Gastrocnemius medialis (tissue), 4 donors: ENCODE data around the gene SNRPF. TPM values are rescaled to one million over a fixed set of nuclear protein-coding genes. Genes with fewer than 3 reads are reported as not detected.

Experiments
- ATAC-seq, 2 donors: fragments of 150-250 bp; one replicate each; pipeline ENCODE4 v1.9.1; 2016
- DNase-seq, 2 donors: peaks; one replicate each; pipeline ENCODE4 v3.0.0-alpha.2; 2019
- H3K27ac ChIP-seq, 4 donors: fragments of 200-600 bp; sonication (generic); 1 replicate in 1 of 4; 2 replicates in 3 of 4; pipeline ENCODE4 v1.5.1; 2016 to 2018; ENCODE audit warnings: mild to moderate bottlenecking in 2 of 4, moderate library complexity in 1 of 4
- H3K27me3 ChIP-seq, 3 donors: fragments of 200-600 bp; sonication (generic) in 2 of 3; 1 replicate in 1 of 3; 2 replicates in 2 of 3; pipeline versions ENCODE4 v1.5.1 to v1.6.0; 2016 to 2019; ENCODE audit warnings: mild to moderate bottlenecking in 1 of 3, moderate library complexity in 1 of 3
- H3K36me3 ChIP-seq, 2 donors: fragments of 200-600 bp; sonication (generic) in 1 of 2; one replicate each; pipeline ENCODE4 v1.5.1; 2017 to 2018
- H3K4me1 ChIP-seq, 2 donors: fragments of 200-600 bp; sonication (generic) in 1 of 2; one replicate each; pipeline ENCODE4 v1.5.1; 2016 to 2017; ENCODE audit warnings: mild to moderate bottlenecking in 2 of 2
- H3K4me3 ChIP-seq, 4 donors: fragments of 200-600 bp; sonication (generic) in 3 of 4; 1 replicate in 1 of 4; 2 replicates in 3 of 4; pipeline ENCODE4 v1.5.1; 2016 to 2019; ENCODE audit warnings: mild to moderate bottlenecking in 2 of 4
- H3K9me3 ChIP-seq, 3 donors: fragments of 200-600 bp; sonication (generic) in 2 of 3; 1 replicate in 1 of 3; 2 replicates in 2 of 3; pipeline ENCODE4 v1.5.1; 2016 to 2019
- CTCF ChIP-seq, 5 experiments: fragments of 450-650 bp in 3 of 5; fragments of 200-600 bp in 2 of 5; sonication (generic) in 2 of 5; IDR thresholded peaks in 4 of 5; conservative IDR thresholded peaks in 1 of 5; 1 replicate in 4 of 5; 2 replicates in 1 of 5; pipeline ENCODE4 v1.5.1; 2016 to 2019; ENCODE audit warnings: antibody characterized with exemption in 5 of 5, mild to moderate bottlenecking in 3 of 5, moderate library complexity in 3 of 5
- POLR2A ChIP-seq, 2 donors: fragments of 450-650 bp; IDR thresholded peaks; one replicate each; pipeline ENCODE4 v1.6.1; 2017; ENCODE audit warnings: antibody characterized with exemption in 2 of 2, mild to moderate bottlenecking in 2 of 2, moderate library complexity in 2 of 2
- in situ Hi-C, 4 donors: fragments of 200-750 bp; cut with MboI; loops; one replicate each; pipeline versions ENCODE4 v1.15.0 to v1.8.0; 2017; ENCODE audit warnings: low sequenced_read_pairs in 4 of 4
- intact Hi-C: fragments of 100-400 bp; cut with DNase I; formaldehyde crosslinking; loops from one replicate; pipeline ENCODE4 v1.15.1; 2023; ENCODE audit warnings: low total_unique reads
- total RNA-seq, 4 donors: library from RNA; depleted of rRNA; stranded (reverse); fragments of >200 nt; gene quantifications; one replicate each; pipeline versions ENCODE4 v1.1.0 to v1.2.3, GENCODE V29; 2016

Gene SNRPF
- total RNA-seq, 4 donors from 2014 or later = 2.3 to 4.6 (median 3.4) TPM

- in situ Hi-C loops (no loop called here), intact Hi-C loops (no loop called here)
- no peak for TF ChIP-seq CTCF (IDR thresholded peaks at IDR 0.05 in 4 of 5, conservative IDR thresholded peaks at IDR 0.05 in 1 of 5)
- no peak for TF ChIP-seq POLR2A (IDR thresholded peaks at IDR 0.05)
- no peaks in the 10 kb centered on the region for H3K9me3 ChIP-seq
- no peak overlapping the region for H3K4me3 ChIP-seq
- ATAC-seq (no peak), DNase-seq (no peak)
- H3K4me1 ChIP-seq = no peaks in the 10 kb centered on the region
- H3K27ac ChIP-seq = no peak overlapping the region
- no peaks in the 10 kb centered on the region for H3K27me3 ChIP-seq
- no peaks in the 10 kb centered on the region for H3K36me3 ChIP-seq
Observed at GRCh38 chr12:95890958-95891357, 32.2 kb downstream of the SNRPF start.

GRCh38 chr12:95896846-95897245 lies 38.1 kb downstream of the SNRPF start:
- TF ChIP-seq POLR2A (IDR thresholded peaks at IDR 0.05) = no peak
- TF ChIP-seq CTCF (IDR thresholded peaks at IDR 0.05 in 4 of 5, conservative IDR thresholded peaks at IDR 0.05 in 1 of 5) = no peak
- no peaks in the 10 kb centered on the region for H3K4me1 ChIP-seq
- no peak overlapping the region for H3K27ac ChIP-seq
- in situ Hi-C loops = no loop called here
- no peaks in the 10 kb centered on the region for H3K9me3 ChIP-seq
- no peak overlapping the region for H3K4me3 ChIP-seq
- DNase-seq = no peak
- intact Hi-C loops = no loop called here
- H3K36me3 ChIP-seq = no peaks in the 10 kb centered on the region
- no peak for ATAC-seq
- no peaks in the 10 kb centered on the region for H3K27me3 ChIP-seq

- no peak overlapping the region for H3K4me3 ChIP-seq
- H3K27me3 ChIP-seq = no peaks in the 10 kb centered on the region
- DNase-seq (no peak), ATAC-seq (no peak)
- in situ Hi-C loops (no loop called here), intact Hi-C loops (no loop called here)
- no peaks in the 10 kb centered on the region for H3K9me3 ChIP-seq
- H3K27ac ChIP-seq = no peak overlapping the region
- no peaks in the 10 kb centered on the region for H3K4me1 ChIP-seq
- no peaks in the 10 kb centered on the region for H3K36me3 ChIP-seq
- no peak for TF ChIP-seq POLR2A (IDR thresholded peaks at IDR 0.05)
- TF ChIP-seq CTCF (IDR thresholded peaks at IDR 0.05 in 4 of 5, conservative IDR thresholded peaks at IDR 0.05 in 1 of 5) = no peak
Observed at GRCh38 chr12:95898081-95898480, 39.3 kb downstream of the SNRPF start.

- Histone ChIP-seq H3K9me3 (no peaks in the 10 kb centered on the region), H3K36me3 (no peaks in the 10 kb centered on the region), H3K27ac (no peak overlapping the region), H3K4me1 (no peaks in the 10 kb centered on the region), H3K27me3 (no peaks in the 10 kb centered on the region), H3K4me3 (no peak overlapping the region)
- intact Hi-C loops = no loop called here
- in situ Hi-C loops = no loop called here
- ATAC-seq (no peak), DNase-seq (no peak)
- TF ChIP-seq POLR2A (IDR thresholded peaks at IDR 0.05) (no peak), CTCF (IDR thresholded peaks at IDR 0.05 in 4 of 5, conservative IDR thresholded peaks at IDR 0.05 in 1 of 5) (no peak)
Observed at GRCh38 chr12:95908573-95908972, 49.8 kb downstream of the SNRPF start.

- H3K9me3 ChIP-seq = no peaks in the 10 kb centered on the region
- TF ChIP-seq POLR2A (IDR thresholded peaks at IDR 0.05) = no peak
- TF ChIP-seq CTCF (IDR thresholded peaks at IDR 0.05 in 4 of 5, conservative IDR thresholded peaks at IDR 0.05 in 1 of 5) = no peak
- ATAC-seq = no peak
- no peaks in the 10 kb centered on the region for H3K36me3 ChIP-seq
- in situ Hi-C loops = loop anchor here in 2 of 4 donors (10.0 kb wide), 1 partner anchor 85 kb away; the partner anchor contains the start of gene HAL (in 2 of the 2)
- no peaks in the 10 kb centered on the region for H3K27me3 ChIP-seq
- H3K4me1 ChIP-seq = no peaks in the 10 kb centered on the region
- intact Hi-C loops = no loop called here
- H3K4me3 ChIP-seq = no peak overlapping the region
- no peak overlapping the region for H3K27ac ChIP-seq
- no peak for DNase-seq
Observed at GRCh38 chr12:95909871-95910270, 51.1 kb downstream of the SNRPF start.
